ENCODE data around the gene PARP6. TPM values are rescaled to one million over a fixed set of nuclear protein-coding genes. Genes with fewer than 3 reads are reported as not detected.
A peak's percentile ranks its signal among the peaks of the same experiment; 100 is the strongest.

Gene PARP6
- total RNA-seq, 1 experiment from 2014 or later, result 110 TPM

GRCh38 chr15:72235298-72235697, 37.1 kb downstream of the PARP6 start:
- intact Hi-C loops (cut with micrococcal nuclease; ENCODE audit: unreplicated experiment), result no loop called here
- H3K36me3 Mint-ChIP-seq (ENCODE audit: insufficient read depth, unreplicated experiment), result peaks cover 50% of the 10 kb centered on the region
- H3K4me3 Mint-ChIP-seq (ENCODE audit: low read depth, unreplicated experiment), result no peak overlapping the region
- peak overlapping the region; percentile 19 for H3K27ac Mint-ChIP-seq (ENCODE audit: unreplicated experiment)
- CTCF ChIA-PET, result no interaction called here
- no TSS peak for BruUV-seq (replicated peaks)
- TF ChIP-seq, protein P1, sequence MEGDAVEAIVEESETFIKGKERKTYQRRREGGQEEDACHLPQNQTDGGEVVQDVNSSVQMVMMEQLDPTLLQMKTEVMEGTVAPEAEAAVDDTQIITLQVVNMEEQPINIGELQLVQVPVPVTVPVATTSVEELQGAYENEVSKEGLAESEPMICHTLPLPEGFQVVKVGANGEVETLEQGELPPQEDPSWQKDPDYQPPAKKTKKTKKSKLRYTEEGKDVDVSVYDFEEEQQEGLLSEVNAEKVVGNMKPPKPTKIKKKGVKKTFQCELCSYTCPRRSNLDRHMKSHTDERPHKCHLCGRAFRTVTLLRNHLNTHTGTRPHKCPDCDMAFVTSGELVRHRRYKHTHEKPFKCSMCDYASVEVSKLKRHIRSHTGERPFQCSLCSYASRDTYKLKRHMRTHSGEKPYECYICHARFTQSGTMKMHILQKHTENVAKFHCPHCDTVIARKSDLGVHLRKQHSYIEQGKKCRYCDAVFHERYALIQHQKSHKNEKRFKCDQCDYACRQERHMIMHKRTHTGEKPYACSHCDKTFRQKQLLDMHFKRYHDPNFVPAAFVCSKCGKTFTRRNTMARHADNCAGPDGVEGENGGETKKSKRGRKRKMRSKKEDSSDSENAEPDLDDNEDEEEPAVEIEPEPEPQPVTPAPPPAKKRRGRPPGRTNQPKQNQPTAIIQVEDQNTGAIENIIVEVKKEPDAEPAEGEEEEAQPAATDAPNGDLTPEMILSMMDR (IDR thresholded peaks at IDR 0.05; ENCODE audit: unreplicated experiment), result no peak
- H3K27me3 Mint-ChIP-seq (ENCODE audit: unreplicated experiment), result no peaks in the 10 kb centered on the region
- H3K4me1 Mint-ChIP-seq (ENCODE audit: low read depth, unreplicated experiment), result peaks cover 46% of the 10 kb centered on the region
- no peaks in the 10 kb centered on the region for H3K9me3 Mint-ChIP-seq (ENCODE audit: low read depth, unreplicated experiment)
- DNase-seq, result no peak

DNA sequence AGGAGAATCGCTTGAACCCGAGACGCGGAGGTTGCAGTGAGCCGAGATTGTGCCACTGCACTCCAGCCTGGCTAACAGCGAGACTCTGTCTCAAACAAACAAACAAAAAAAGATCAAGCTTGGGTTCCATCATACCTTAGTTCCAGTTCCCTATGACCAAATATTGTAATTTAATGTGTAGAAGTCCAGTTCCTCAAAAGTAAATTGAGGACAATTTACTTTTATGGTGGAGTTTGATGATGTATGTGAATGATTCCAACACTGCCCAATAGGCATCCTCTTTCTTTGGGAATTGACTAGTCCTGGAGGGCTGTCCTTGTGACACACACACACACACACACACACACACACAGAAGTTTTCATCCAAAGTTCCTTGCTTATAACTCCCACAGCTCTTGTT, 38.6 kb downstream of the PARP6 start:
- H3K27me3 Mint-ChIP-seq (ENCODE audit: unreplicated experiment), result no peaks in the 10 kb centered on the region
- H3K27ac Mint-ChIP-seq (ENCODE audit: unreplicated experiment), result peak overlapping the region; percentile 19
- no peaks in the 10 kb centered on the region for H3K9me3 Mint-ChIP-seq (ENCODE audit: low read depth, unreplicated experiment)
- peaks cover 64% of the 10 kb centered on the region for H3K36me3 Mint-ChIP-seq (ENCODE audit: insufficient read depth, unreplicated experiment)
- intact Hi-C loops (cut with micrococcal nuclease; ENCODE audit: unreplicated experiment), result no loop called here
- H3K4me1 Mint-ChIP-seq (ENCODE audit: low read depth, unreplicated experiment), result peaks cover 47% of the 10 kb centered on the region
- H3K4me3 Mint-ChIP-seq (ENCODE audit: low read depth, unreplicated experiment), result no peak overlapping the region
- TF ChIP-seq, protein P1 (IDR thresholded peaks at IDR 0.05; ENCODE audit: unreplicated experiment), result no peak
- no TSS peak for BruUV-seq (replicated peaks)
- DNase-seq, result no peak
- CTCF ChIA-PET, result no interaction called here

DNA sequence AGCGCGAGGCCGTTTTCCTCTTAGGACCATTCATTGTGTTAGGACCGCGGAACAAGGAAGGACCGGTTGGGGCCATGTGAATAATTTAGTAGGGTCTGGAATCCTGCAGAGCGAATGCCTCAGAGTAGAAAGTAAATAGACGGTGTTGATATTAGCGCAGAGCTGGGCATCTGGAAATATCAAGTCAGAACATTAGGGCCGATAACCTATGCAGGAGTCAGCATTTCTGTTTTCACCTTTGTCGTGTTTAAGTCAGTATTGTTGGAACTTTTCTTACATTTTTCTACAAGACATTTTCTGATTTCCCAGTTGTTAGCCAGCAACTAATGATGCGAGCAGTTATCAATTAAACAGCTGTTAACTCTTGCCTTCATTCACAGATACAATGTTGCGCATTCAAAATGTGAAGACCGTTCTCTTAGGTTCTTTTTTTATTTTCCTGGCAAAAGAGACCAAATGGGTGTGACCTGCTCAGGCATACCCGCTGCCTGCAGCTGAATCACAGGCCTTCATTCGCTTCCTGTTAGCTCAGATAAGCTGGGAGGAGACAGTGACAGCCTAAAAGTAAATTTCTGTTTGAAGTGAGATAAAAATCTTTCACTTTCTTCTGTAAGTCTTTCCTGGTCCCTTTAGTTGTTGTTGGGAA, 40.4 kb downstream of the PARP6 start:
- H3K27ac Mint-ChIP-seq (ENCODE audit: unreplicated experiment), result peak overlapping the region; percentile 95
- BruUV-seq (replicated peaks), result TSS peak; percentile 94
- no peaks in the 10 kb centered on the region for H3K27me3 Mint-ChIP-seq (ENCODE audit: unreplicated experiment)
- TF ChIP-seq, protein P1 (IDR thresholded peaks at IDR 0.05; ENCODE audit: unreplicated experiment), result no peak
- peak; percentile 61 for DNase-seq
- no peaks in the 10 kb centered on the region for H3K9me3 Mint-ChIP-seq (ENCODE audit: low read depth, unreplicated experiment)
- peak overlapping the region; percentile 91 for H3K4me3 Mint-ChIP-seq (ENCODE audit: low read depth, unreplicated experiment)
- H3K4me1 Mint-ChIP-seq (ENCODE audit: low read depth, unreplicated experiment), result peaks cover 55% of the 10 kb centered on the region
- intact Hi-C loops (cut with micrococcal nuclease; ENCODE audit: unreplicated experiment), result no loop called here
- CTCF ChIA-PET, result interaction anchor here (1.0 to 1.8 kb wide), 2 partner anchors 10 to 33 kb away, joined by 3 to 8 read pairs; no protein-coding TSS in a partner anchor
- H3K36me3 Mint-ChIP-seq (ENCODE audit: insufficient read depth, unreplicated experiment), result peaks cover 72% of the 10 kb centered on the region

GRCh38 chr15:72231066-72231832, 41.1 kb downstream of the PARP6 start, which contains the start of gene PKM:
Gene PKM, minus strand, starts transcription at chr15:72231190. Its CDS starts 12,093 bp downstream, at chr15:72219097.
- DNase-seq, result peak; percentile 100
- CTCF ChIA-PET, result interaction anchor here (1.0 to 1.8 kb wide), 2 partner anchors 10 to 32 kb away, joined by 3 to 8 read pairs; no protein-coding TSS in a partner anchor
- no peaks in the 10 kb centered on the region for H3K9me3 Mint-ChIP-seq (ENCODE audit: low read depth, unreplicated experiment)
- intact Hi-C loops (cut with micrococcal nuclease; ENCODE audit: unreplicated experiment), result no loop called here
- peaks cover 74% of the 10 kb centered on the region for H3K36me3 Mint-ChIP-seq (ENCODE audit: insufficient read depth, unreplicated experiment)
- H3K4me3 Mint-ChIP-seq (ENCODE audit: low read depth, unreplicated experiment), result peak within 1 kb of the TSS; percentile 91
- H3K4me1 Mint-ChIP-seq (ENCODE audit: low read depth, unreplicated experiment), result peaks cover 55% of the 10 kb centered on the region
- H3K27ac Mint-ChIP-seq (ENCODE audit: unreplicated experiment), result peak within 1 kb of the TSS; percentile 95
- BruUV-seq (replicated peaks), result no TSS peak
- TF ChIP-seq, protein P1 (IDR thresholded peaks at IDR 0.05; ENCODE audit: unreplicated experiment), result no peak
- no peaks in the 10 kb centered on the region for H3K27me3 Mint-ChIP-seq (ENCODE audit: unreplicated experiment)
